SK-N-SH treated with all-trans-retinoic acid at 6 μM for 48 hours (cell line): ENCODE data around the gene CACNA1A.

Experiments used
- GLIS3 ChIP-seq: fragments of 250-450 bp; sonication (Bioruptor Pico); IDR thresholded peaks from 2 replicates; pipeline ENCODE4 v1.5.0; 2020; ENCODE audit warnings: mild to moderate bottlenecking, moderate library complexity
- TOX ChIP-seq: fragments of 250-450 bp; sonication (Bioruptor Pico); IDR thresholded peaks from 2 replicates; pipeline ENCODE4 v1.8.0; 2021; ENCODE audit warnings: mild to moderate bottlenecking, moderate library complexity, borderline replicate concordance
- ZFP3 ChIP-seq: fragments of 250-450 bp; sonication (Bioruptor Pico); IDR thresholded peaks from 2 replicates; pipeline ENCODE4 v1.5.0; 2020; ENCODE audit warnings: mild to moderate bottlenecking, moderate library complexity
- ZFP30 ChIP-seq: fragments of 450-650 bp; formaldehyde crosslinking; IDR thresholded peaks from 2 replicates; pipeline ENCODE4 v1.5.0; 2022; ENCODE audit warnings: mild to moderate bottlenecking, moderate library complexity
- TF ChIP-seq, protein P1 (sequence below): fragments of 250-450 bp; sonication (Bioruptor Pico); IDR thresholded peaks from 2 replicates; pipeline ENCODE4 v1.8.0; 2020; ENCODE audit warnings: mild to moderate bottlenecking, moderate library complexity, borderline replicate concordance

DNA sequence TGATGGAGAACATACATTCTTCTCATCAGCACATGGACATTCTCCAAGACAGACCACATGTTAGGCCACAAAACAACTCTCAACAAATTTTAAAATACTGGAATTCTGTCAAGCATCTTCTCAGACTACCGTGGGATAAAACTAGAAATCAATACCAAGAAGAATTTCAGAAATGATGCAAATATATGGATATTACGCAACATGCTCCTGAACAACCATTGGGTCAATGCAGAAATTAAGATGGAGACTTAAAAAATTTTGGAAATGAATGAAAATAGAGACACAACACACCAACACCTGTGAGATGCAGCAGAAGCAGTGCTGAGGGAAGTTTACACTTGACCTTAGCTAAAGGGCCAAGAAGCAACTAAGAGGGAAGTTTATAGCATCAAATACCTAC, 162.8 kb downstream of the CACNA1A start:
- TF ChIP-seq TOX (CRISPR knock-in tag) = no peak
- TF ChIP-seq GLIS3 (CRISPR knock-in tag) = no peak
- TF ChIP-seq, protein P1, sequence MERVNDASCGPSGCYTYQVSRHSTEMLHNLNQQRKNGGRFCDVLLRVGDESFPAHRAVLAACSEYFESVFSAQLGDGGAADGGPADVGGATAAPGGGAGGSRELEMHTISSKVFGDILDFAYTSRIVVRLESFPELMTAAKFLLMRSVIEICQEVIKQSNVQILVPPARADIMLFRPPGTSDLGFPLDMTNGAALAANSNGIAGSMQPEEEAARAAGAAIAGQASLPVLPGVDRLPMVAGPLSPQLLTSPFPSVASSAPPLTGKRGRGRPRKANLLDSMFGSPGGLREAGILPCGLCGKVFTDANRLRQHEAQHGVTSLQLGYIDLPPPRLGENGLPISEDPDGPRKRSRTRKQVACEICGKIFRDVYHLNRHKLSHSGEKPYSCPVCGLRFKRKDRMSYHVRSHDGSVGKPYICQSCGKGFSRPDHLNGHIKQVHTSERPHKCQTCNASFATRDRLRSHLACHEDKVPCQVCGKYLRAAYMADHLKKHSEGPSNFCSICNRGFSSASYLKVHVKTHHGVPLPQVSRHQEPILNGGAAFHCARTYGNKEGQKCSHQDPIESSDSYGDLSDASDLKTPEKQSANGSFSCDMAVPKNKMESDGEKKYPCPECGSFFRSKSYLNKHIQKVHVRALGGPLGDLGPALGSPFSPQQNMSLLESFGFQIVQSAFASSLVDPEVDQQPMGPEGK (CRISPR knock-in tag) = no peak
- TF ChIP-seq ZFP30 = no peak
- no peak for TF ChIP-seq ZFP3 (CRISPR knock-in tag)
